Osteocyte (in vitro differentiated cells): ENCODE data around the gene TGOLN2. TPM values are rescaled to one million over a fixed set of nuclear protein-coding genes. Genes with fewer than 3 reads are reported as not detected.
"Not testable (repeated sequence)": the region's sequence is repeated elsewhere in the genome, so short reads cannot be mapped to it uniquely, and the experiment has no call there.

Experiments
- DNase-seq: peaks from one replicate; pipeline ENCODE4 v3.0.0; 2021; ENCODE audit warnings: mixed read lengths; ENCODE audit not compliant: unreplicated experiment; ENCODE audit errors: extremely low spot score
- H3K27ac Mint-ChIP-seq: one replicate; pipeline ENCODE4 v1.8.0; 2021; ENCODE audit warnings: mild to moderate bottlenecking, mixed read lengths; ENCODE audit not compliant: unreplicated experiment
- H3K27me3 Mint-ChIP-seq: one replicate; pipeline ENCODE4 v1.8.0; 2021; ENCODE audit warnings: mixed read lengths; ENCODE audit not compliant: unreplicated experiment
- H3K36me3 Mint-ChIP-seq: one replicate; pipeline ENCODE4 v1.8.0; 2021; ENCODE audit warnings: mixed read lengths; ENCODE audit not compliant: unreplicated experiment
- H3K4me1 Mint-ChIP-seq: one replicate; pipeline ENCODE4 v1.8.0; 2021; ENCODE audit warnings: mixed read lengths; ENCODE audit not compliant: unreplicated experiment
- H3K4me3 Mint-ChIP-seq: one replicate; pipeline ENCODE4 v1.8.0; 2021; ENCODE audit warnings: mild to moderate bottlenecking, moderate library complexity, mixed read lengths; ENCODE audit not compliant: unreplicated experiment
- H3K9me3 Mint-ChIP-seq: one replicate; pipeline ENCODE4 v1.8.0; 2021; ENCODE audit warnings: mixed read lengths; ENCODE audit not compliant: unreplicated experiment
- CTCF ChIP-seq: fragments of 200-600 bp; sonication (generic); IDR thresholded peaks from 2 replicates; pipeline ENCODE4 v1.5.0; 2021; ENCODE audit warnings: antibody characterized with exemption, mild to moderate bottlenecking, moderate library complexity
- total RNA-seq: library from RNA; stranded (reverse); gene quantifications from 2 replicates; pipeline ENCODE4 v1.2.1, GENCODE V29; 2021

Gene TGOLN2
- total RNA-seq, 1 donor from 2014 or later, result 91.2 TPM

- peaks cover 38% of the 10 kb centered on the region for H3K4me1 Mint-ChIP-seq
- DNase-seq, result no peak
Observed at GRCh38 chr2:85326406-85327159, 1.2 kb downstream of the TGOLN2 start.

GRCh38 chr2:85325466-85325811 lies 2.4 kb downstream of the TGOLN2 start:
- Mint-ChIP-seq H3K27me3 (no peaks in the 10 kb centered on the region), H3K4me1 (peaks cover 38% of the 10 kb centered on the region), H3K36me3 (peaks cover 41% of the 10 kb centered on the region), H3K9me3 (no peaks in the 10 kb centered on the region), H3K27ac (no peak overlapping the region), H3K4me3 (peak overlapping the region; percentile 94)
- no peak for TF ChIP-seq CTCF
- no peak for DNase-seq

More at GRCh38 chr2:85326406-85327159, 1.2 kb downstream of the TGOLN2 start:
- Mint-ChIP-seq H3K4me3 (peak overlapping the region; percentile 94), H3K9me3 (no peaks in the 10 kb centered on the region), H3K27me3 (no peaks in the 10 kb centered on the region), H3K36me3 (peaks cover 31% of the 10 kb centered on the region), H3K27ac (peak overlapping the region; percentile 97)
- no peak for TF ChIP-seq CTCF

GRCh38 chr2:85324639-85325465 lies 2.9 kb downstream of the TGOLN2 start:
- Mint-ChIP-seq H3K4me3 (peak overlapping the region; percentile 94), H3K36me3 (peaks cover 44% of the 10 kb centered on the region), H3K4me1 (peaks cover 38% of the 10 kb centered on the region), H3K9me3 (no peaks in the 10 kb centered on the region), H3K27me3 (no peaks in the 10 kb centered on the region), H3K27ac (no peak overlapping the region)
- no peak for DNase-seq
- TF ChIP-seq CTCF, result no peak

GRCh38 chr2:85323988-85324367 lies 3.8 kb downstream of the TGOLN2 start:
- not testable (repeated sequence) for H3K4me3 Mint-ChIP-seq, H3K27ac Mint-ChIP-seq, H3K27me3 Mint-ChIP-seq, H3K9me3 Mint-ChIP-seq, DNase-seq
- H3K4me1 Mint-ChIP-seq, result peaks cover 37% of the 10 kb centered on the region
- peaks cover 49% of the 10 kb centered on the region for H3K36me3 Mint-ChIP-seq

GRCh38 chr2:85323351-85323987 lies 4.3 kb downstream of the TGOLN2 start:
- no peak for TF ChIP-seq CTCF
- H3K27ac Mint-ChIP-seq, result no peak overlapping the region

More at GRCh38 chr2:85323351-85323987, 4.3 kb downstream of the TGOLN2 start:
- H3K4me1 Mint-ChIP-seq, result peaks cover 37% of the 10 kb centered on the region
- H3K9me3 Mint-ChIP-seq, result no peaks in the 10 kb centered on the region
- no peaks in the 10 kb centered on the region for H3K27me3 Mint-ChIP-seq
- DNase-seq, result no peak
- H3K36me3 Mint-ChIP-seq, result peaks cover 52% of the 10 kb centered on the region
- no peak overlapping the region for H3K4me3 Mint-ChIP-seq
